ENCODE data around the gene XAF1.
"Not testable (repeated sequence)": the region's sequence is repeated elsewhere in the genome, so short reads cannot be mapped to it uniquely, and the experiment has no call there.

XAF1 gene

GRCh38 chr17:6753546-6753945, 2.3 kb upstream of the XAF1 start:
- no peak for DNase-seq

- DNase-seq: no peak
Measured at GRCh38 chr17:6755281-6755680, 565 bp upstream of the XAF1 start.

GRCh38 chr17:6756425-6757031, 682 bp downstream of the XAF1 start:
- DNase-seq: no peak

- DNase-seq: no peak
Measured at GRCh38 chr17:6757747-6758146, 1.9 kb downstream of the XAF1 start.

GRCh38 chr17:6761779-6762178, 5.9 kb downstream of the XAF1 start:
- DNase-seq: no peak

GRCh38 chr17:6768447-6768846, 12.6 kb downstream of the XAF1 start:
- DNase-seq: no peak

GRCh38 chr17:6772016-6772415, 16.2 kb downstream of the XAF1 start:
- no peak for DNase-seq

- not testable (repeated sequence) for DNase-seq
Measured at GRCh38 chr17:6774906-6775305, 19.1 kb downstream of the XAF1 start.

- no peak for DNase-seq
Measured at GRCh38 chr17:6775871-6776405, 20.1 kb downstream of the XAF1 start, which contains the start of gene FBXO39. TSS of gene FBXO39 (plus strand) at chr17:6776215. CDS start at chr17:6779869, 3,654 bp downstream.

- DNase-seq: no peak
Measured at GRCh38 chr17:6779411-6779810, 23.6 kb downstream of the XAF1 start.

- DNase-seq: no peak
Measured at GRCh38 chr17:6780001-6780400, 24.2 kb downstream of the XAF1 start.

GRCh38 chr17:6780886-6781285, 25.0 kb downstream of the XAF1 start:
- DNase-seq: no peak

- DNase-seq: no peak
Measured at GRCh38 chr17:6782244-6782643, 26.4 kb downstream of the XAF1 start.

- DNase-seq: peak in 1 of 2 donors; percentile 6
Measured at GRCh38 chr17:6786618-6787017, 30.8 kb downstream of the XAF1 start.

- no peak for DNase-seq
Measured at GRCh38 chr17:6787081-6787693, 31.3 kb downstream of the XAF1 start.

- DNase-seq: no peak
Measured at GRCh38 chr17:6789146-6789545, 33.3 kb downstream of the XAF1 start.

- no peak for DNase-seq
Measured at GRCh38 chr17:6793748-6794493, 38.1 kb downstream of the XAF1 start.

- no peak for DNase-seq
Measured at GRCh38 chr17:6796017-6796886, 40.4 kb downstream of the XAF1 start.

GRCh38 chr17:6796887-6797490, 41.1 kb downstream of the XAF1 start:
- DNase-seq: no peak

- no peak for DNase-seq
Measured at GRCh38 chr17:6797718-6798351, 42.0 kb downstream of the XAF1 start.

- DNase-seq: no peak
Measured at GRCh38 chr17:6799738-6800137, 43.9 kb downstream of the XAF1 start.

Data from inflammatory macrophage (primary cell).